Osteocyte (in vitro differentiated cells): ENCODE data around the gene NUDT3. TPM values are rescaled to one million over a fixed set of nuclear protein-coding genes. Genes with fewer than 3 reads are reported as not detected.
"Not testable (repeated sequence)": the region's sequence is repeated elsewhere in the genome, so short reads cannot be mapped to it uniquely, and the experiment has no call there.

Experiments
- DNase-seq: peaks from one replicate; pipeline ENCODE4 v3.0.0; 2021; ENCODE audit warnings: mixed read lengths; ENCODE audit not compliant: unreplicated experiment; ENCODE audit errors: extremely low spot score
- H3K27ac Mint-ChIP-seq: one replicate; pipeline ENCODE4 v1.8.0; 2021; ENCODE audit warnings: mild to moderate bottlenecking, mixed read lengths; ENCODE audit not compliant: unreplicated experiment
- H3K27me3 Mint-ChIP-seq: one replicate; pipeline ENCODE4 v1.8.0; 2021; ENCODE audit warnings: mixed read lengths; ENCODE audit not compliant: unreplicated experiment
- H3K36me3 Mint-ChIP-seq: one replicate; pipeline ENCODE4 v1.8.0; 2021; ENCODE audit warnings: mixed read lengths; ENCODE audit not compliant: unreplicated experiment
- H3K4me1 Mint-ChIP-seq: one replicate; pipeline ENCODE4 v1.8.0; 2021; ENCODE audit warnings: mixed read lengths; ENCODE audit not compliant: unreplicated experiment
- H3K4me3 Mint-ChIP-seq: one replicate; pipeline ENCODE4 v1.8.0; 2021; ENCODE audit warnings: mild to moderate bottlenecking, moderate library complexity, mixed read lengths; ENCODE audit not compliant: unreplicated experiment
- H3K9me3 Mint-ChIP-seq: one replicate; pipeline ENCODE4 v1.8.0; 2021; ENCODE audit warnings: mixed read lengths; ENCODE audit not compliant: unreplicated experiment
- CTCF ChIP-seq: fragments of 200-600 bp; sonication (generic); IDR thresholded peaks from 2 replicates; pipeline ENCODE4 v1.5.0; 2021; ENCODE audit warnings: antibody characterized with exemption, mild to moderate bottlenecking, moderate library complexity
- total RNA-seq: library from RNA; stranded (reverse); gene quantifications from 2 replicates; pipeline ENCODE4 v1.2.1, GENCODE V29; 2021

NUDT3 gene
- total RNA-seq, 1 donor from 2014 or later, result 32.0 TPM

DNA sequence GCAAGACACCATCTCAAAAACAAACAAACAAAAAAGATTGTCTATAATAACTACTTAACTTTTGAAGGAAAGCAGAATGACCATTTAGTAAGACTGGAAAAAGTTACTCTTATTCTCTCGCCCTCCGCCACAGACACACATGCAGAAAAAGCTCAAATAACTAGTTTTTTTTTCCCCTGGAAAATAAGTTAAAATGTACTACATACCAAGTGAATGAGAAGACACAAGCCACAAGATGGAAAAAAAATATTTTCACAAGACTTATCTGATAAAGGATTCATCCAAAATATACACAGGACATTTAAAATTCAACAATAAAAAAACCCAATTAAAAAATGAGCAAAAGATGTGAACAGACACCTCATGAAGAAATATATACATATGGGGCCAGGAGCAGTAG, 31.9 kb downstream of the NUDT3 start:
- peak overlapping the region; percentile 91 for H3K27ac Mint-ChIP-seq

DNA sequence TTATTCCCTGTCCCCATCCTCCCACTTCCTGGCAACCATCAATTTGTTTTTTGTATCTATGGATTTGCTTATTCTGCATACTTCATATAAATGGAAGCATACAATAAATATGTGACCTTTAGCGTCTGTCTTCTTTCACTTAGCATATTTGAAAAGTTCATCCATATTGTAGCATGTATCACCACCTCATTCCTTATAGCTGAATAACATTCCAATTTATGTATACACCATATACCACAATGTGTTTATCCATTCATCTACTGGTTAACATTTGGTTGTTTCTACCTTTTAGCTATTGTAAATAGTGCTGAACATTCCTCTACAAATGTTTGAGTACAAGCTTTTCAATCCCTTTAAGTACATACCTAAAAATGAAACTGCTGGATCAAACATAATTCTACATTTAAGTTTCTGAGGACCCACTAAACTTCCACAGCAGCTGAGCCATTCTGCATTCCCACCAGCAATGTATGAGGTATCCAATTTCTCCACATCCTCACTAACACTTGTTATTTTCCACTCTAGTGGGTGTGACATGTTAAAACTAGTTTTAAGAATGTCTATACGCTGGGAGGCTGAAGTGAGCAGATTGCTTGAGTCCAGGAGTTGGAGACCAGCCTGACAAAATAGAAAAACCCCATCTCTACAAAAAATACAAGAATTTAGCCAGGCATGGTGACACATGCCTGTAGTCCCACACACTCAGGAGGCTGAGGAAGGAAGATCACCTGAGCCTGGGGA, 32.9 kb downstream of the NUDT3 start:
- Mint-ChIP-seq H3K27me3 (no peaks in the 10 kb centered on the region), H3K4me3 (peak overlapping the region; percentile 60), H3K9me3 (no peaks in the 10 kb centered on the region), H3K27ac (peak overlapping the region; percentile 91), H3K4me1 (peaks cover 67% of the 10 kb centered on the region), H3K36me3 (no peaks in the 10 kb centered on the region)
- no peak for TF ChIP-seq CTCF
- no peak for DNase-seq

More for the DNA sequence above, 31.9 kb downstream of the NUDT3 start:
- DNase-seq, result no peak
- peaks cover 69% of the 10 kb centered on the region for H3K4me1 Mint-ChIP-seq
- no peaks in the 10 kb centered on the region for H3K27me3 Mint-ChIP-seq
- TF ChIP-seq CTCF, result no peak
- H3K36me3 Mint-ChIP-seq, result no peaks in the 10 kb centered on the region
- no peaks in the 10 kb centered on the region for H3K9me3 Mint-ChIP-seq
- peak overlapping the region; percentile 60 for H3K4me3 Mint-ChIP-seq

DNA sequence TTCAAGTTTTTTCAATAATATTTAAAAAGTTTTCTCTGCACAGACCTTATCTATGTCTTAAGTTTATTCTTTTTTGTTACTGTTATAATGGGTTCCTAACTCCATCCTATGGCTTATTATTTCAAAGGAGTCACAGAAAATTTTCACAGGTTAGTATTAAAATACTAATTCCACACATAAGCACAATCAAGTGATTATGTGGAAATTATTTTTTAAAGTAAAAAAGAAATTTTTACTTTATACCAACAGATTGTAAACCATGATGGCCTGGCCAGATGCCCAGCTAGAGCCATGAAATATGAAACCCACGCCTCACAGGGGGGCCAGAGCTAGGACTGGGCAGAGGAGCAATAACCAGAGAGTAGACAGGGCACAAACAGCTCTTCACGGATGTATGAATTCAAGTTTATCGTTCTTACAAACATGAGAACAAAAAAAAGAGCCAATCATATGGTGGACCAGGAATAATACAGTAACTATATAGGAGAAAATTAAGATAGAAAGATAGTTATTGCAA, 34.0 kb downstream of the NUDT3 start:
- H3K4me1 Mint-ChIP-seq, result peaks cover 62% of the 10 kb centered on the region
- DNase-seq, result no peak
- no peaks in the 10 kb centered on the region for H3K36me3 Mint-ChIP-seq
- TF ChIP-seq CTCF, result no peak
- H3K27ac Mint-ChIP-seq, result peak overlapping the region; percentile 91
- H3K4me3 Mint-ChIP-seq, result peak overlapping the region; percentile 60
- H3K27me3 Mint-ChIP-seq, result no peaks in the 10 kb centered on the region
- H3K9me3 Mint-ChIP-seq, result no peaks in the 10 kb centered on the region

- Mint-ChIP-seq H3K27ac (peak overlapping the region; percentile 91), H3K27me3 (no peaks in the 10 kb centered on the region), H3K4me1 (peaks cover 61% of the 10 kb centered on the region), H3K4me3 (no peak overlapping the region), H3K9me3 (no peaks in the 10 kb centered on the region), H3K36me3 (no peaks in the 10 kb centered on the region)
- DNase-seq, result no peak
- no peak for TF ChIP-seq CTCF
Measured at GRCh38 chr6:34357937-34358336, 34.5 kb downstream of the NUDT3 start.

- Mint-ChIP-seq H3K4me3 (no peak overlapping the region), H3K9me3 (no peaks in the 10 kb centered on the region), H3K27me3 (no peaks in the 10 kb centered on the region), H3K27ac (no peak overlapping the region), H3K36me3 (no peaks in the 10 kb centered on the region), H3K4me1 (peaks cover 62% of the 10 kb centered on the region)
- TF ChIP-seq CTCF, result no peak
- no peak for DNase-seq
Measured at GRCh38 chr6:34355889-34356288, 36.6 kb downstream of the NUDT3 start.

DNA sequence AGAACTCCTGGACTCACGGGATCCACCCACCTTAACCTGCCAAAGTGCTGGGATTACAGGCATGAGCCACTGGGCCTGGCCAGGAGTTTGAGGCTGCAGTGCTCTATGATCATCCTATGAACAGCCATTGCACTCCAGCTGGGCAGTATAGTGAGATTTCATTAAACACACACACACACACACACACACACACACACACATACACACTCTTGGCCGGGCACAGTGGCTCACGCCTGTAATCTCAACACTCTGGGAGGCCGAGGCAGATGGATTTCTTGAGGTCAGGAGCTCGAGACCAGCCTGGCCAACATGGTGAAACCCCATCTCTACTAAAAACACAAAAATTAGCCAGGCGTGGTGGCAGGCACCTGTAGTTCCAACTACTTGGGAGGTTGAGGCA, 38.2 kb downstream of the NUDT3 start:
- H3K4me1 Mint-ChIP-seq, result peaks cover 55% of the 10 kb centered on the region
- H3K9me3 Mint-ChIP-seq, H3K27ac Mint-ChIP-seq, H3K36me3 Mint-ChIP-seq, H3K4me3 Mint-ChIP-seq, DNase-seq, H3K27me3 Mint-ChIP-seq: not testable (repeated sequence)

DNA sequence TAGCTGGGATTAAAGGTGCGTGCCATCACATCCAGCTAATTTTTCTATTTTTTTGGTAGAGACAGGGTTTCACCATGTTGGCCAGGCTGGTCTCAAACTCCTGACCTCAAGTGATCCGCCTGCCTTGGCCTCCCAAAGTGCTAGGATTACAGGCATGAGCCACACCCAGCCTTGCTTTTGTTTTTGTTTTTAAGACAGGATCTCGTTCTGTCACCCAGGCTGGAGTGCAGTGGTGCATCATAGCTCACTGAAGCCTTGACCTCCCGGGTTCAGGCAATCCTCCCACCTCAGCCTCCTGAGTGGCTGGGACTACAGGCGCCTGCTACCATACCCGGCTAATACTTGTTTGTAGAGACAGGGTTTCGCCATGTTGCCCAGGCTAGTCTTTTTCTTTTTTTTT, 38.9 kb downstream of the NUDT3 start:
- H3K36me3 Mint-ChIP-seq, H3K9me3 Mint-ChIP-seq, H3K27me3 Mint-ChIP-seq, H3K27ac Mint-ChIP-seq, DNase-seq, H3K4me3 Mint-ChIP-seq: not testable (repeated sequence)
- peaks cover 51% of the 10 kb centered on the region for H3K4me1 Mint-ChIP-seq
